HEK293T (cell line): Measurements from ENCODE around the gene INTS14.

Source experiments
- CTCF ChIA-PET: fragments of 350-600 bp; formaldehyde crosslinking; extraction: SDS; loops from one replicate; lab custom pipeline; 2021; ENCODE audit warnings: antibody characterized with exemption, inconsistent platforms; lab: Yijun Ruan, JAX
- POLR2A ChIA-PET: fragments of 350-600 bp; formaldehyde crosslinking; extraction: SDS; loops from one replicate; lab custom pipeline; 2020; ENCODE audit warnings: antibody characterized with exemption, inconsistent platforms; lab: Yijun Ruan, JAX
- DNase-seq: peaks from one replicate; pipeline ENCODE4 v3.0.0; 2012; ENCODE audit warnings: mixed read lengths; ENCODE audit errors: extremely low spot score
- ARNT ChIP-seq: fragments of 450-650 bp; IDR thresholded peaks from 2 replicates; pipeline ENCODE4 v1.6.1; 2017; ENCODE audit warnings: mild to moderate bottlenecking
- BHLHE40 ChIP-seq: fragments of 450-650 bp; IDR thresholded peaks from 2 replicates; pipeline ENCODE4 v1.6.1; 2016; ENCODE audit warnings: mild to moderate bottlenecking, moderate library complexity, borderline replicate concordance
- CTBP1 ChIP-seq: fragments of 450-650 bp; IDR thresholded peaks from 2 replicates; pipeline ENCODE4 v1.6.1; 2016; ENCODE audit warnings: borderline replicate concordance
- ELF4 ChIP-seq: fragments of 450-650 bp; IDR thresholded peaks from 2 replicates; pipeline ENCODE4 v1.6.1; 2017; ENCODE audit warnings: antibody characterized with exemption
- FOXA1 ChIP-seq: fragments of 450-650 bp; IDR thresholded peaks from 2 replicates; pipeline ENCODE4 v1.6.1; 2016; ENCODE audit warnings: mild to moderate bottlenecking
- FOXK2 ChIP-seq: fragments of 450-650 bp; IDR thresholded peaks from 2 replicates; pipeline ENCODE4 v1.6.1; 2016; ENCODE audit warnings: mild to moderate bottlenecking
- FOXM1 ChIP-seq: fragments of 450-650 bp; IDR thresholded peaks from 2 replicates; pipeline ENCODE4 v1.6.1; 2017; ENCODE audit warnings: mild to moderate bottlenecking, borderline replicate concordance
- HDGF ChIP-seq: fragments of 450-650 bp; IDR thresholded peaks from 2 replicates; pipeline ENCODE4 v1.6.1; 2017; ENCODE audit warnings: antibody characterized with exemption, borderline replicate concordance
- L3MBTL2 ChIP-seq: fragments of 450-650 bp; conservative IDR thresholded peaks from 2 replicates; pipeline ENCODE4 v1.6.1; 2016; ENCODE audit warnings: mild to moderate bottlenecking
- LEF1 ChIP-seq: fragments of 450-650 bp; IDR thresholded peaks from 2 replicates; pipeline ENCODE4 v1.6.1; 2017; ENCODE audit warnings: mild to moderate bottlenecking, borderline replicate concordance
- NFRKB ChIP-seq: fragments of 450-650 bp; IDR thresholded peaks from 2 replicates; pipeline ENCODE4 v1.6.1; 2016; ENCODE audit warnings: mild to moderate bottlenecking, moderate library complexity
- PKNOX1 ChIP-seq: fragments of 450-650 bp; IDR thresholded peaks from 2 replicates; pipeline ENCODE4 v1.6.1; 2016
- SP1 ChIP-seq: fragments of 450-650 bp; IDR thresholded peaks from 2 replicates; pipeline ENCODE4 v1.6.1; 2017
- SUZ12 ChIP-seq: fragments of 450-650 bp; IDR thresholded peaks from 2 replicates; pipeline ENCODE4 v1.6.1; 2016; ENCODE audit warnings: mild to moderate bottlenecking
- TARDBP ChIP-seq: fragments of 450-650 bp; IDR thresholded peaks from 2 replicates; pipeline ENCODE4 v1.6.1; 2016
- ZNF384 ChIP-seq: fragments of 450-650 bp; IDR thresholded peaks from 2 replicates; pipeline ENCODE4 v1.6.1; 2016

The INTS14 gene

GRCh38 chr15:65579762-65580161, 31.2 kb downstream of the INTS14 start:
- ChIA-PET CTCF (no interaction called here), POLR2A (interaction anchor here (0.6 to 1.5 kb wide), 2 partner anchors 31 to 49 kb away, joined by 4 to 6 read pairs; partner anchors contain the start of genes HACD3 and INTS14)
- no peak for DNase-seq
- no peak for TF ChIP-seq NFRKB
- no peak for TF ChIP-seq FOXM1
- TF ChIP-seq ARNT, result no peak
- TF ChIP-seq FOXA1, result no peak
- no peak for TF ChIP-seq ELF4
- no peak for TF ChIP-seq LEF1
- no peak for TF ChIP-seq BHLHE40

GRCh38 chr15:65578904-65579728, 31.8 kb downstream of the INTS14 start:
- ChIA-PET CTCF (no interaction called here), POLR2A (interaction anchor here (0.6 to 1.5 kb wide), 2 partner anchors 32 to 48 kb away, joined by 4 to 6 read pairs; partner anchors contain the start of genes HACD3 and INTS14)
- TF ChIP-seq HDGF (no peak), TARDBP (no peak), NFRKB (no peak), FOXA1 (no peak), ZNF384 (no peak), L3MBTL2 (no peak), LEF1 (no peak), SUZ12 (no peak)
- DNase-seq, result no peak

- DNase-seq, result no peak
- TF ChIP-seq BHLHE40 (no peak), CTBP1 (no peak), SP1 (no peak), TARDBP (no peak), ARNT (no peak), L3MBTL2 (no peak), FOXM1 (no peak), HDGF (no peak)
- CTCF ChIA-PET, result no interaction called here
- POLR2A ChIA-PET, result no interaction called here
Observed at GRCh38 chr15:65577129-65577996, 33.6 kb downstream of the INTS14 start.

DNA sequence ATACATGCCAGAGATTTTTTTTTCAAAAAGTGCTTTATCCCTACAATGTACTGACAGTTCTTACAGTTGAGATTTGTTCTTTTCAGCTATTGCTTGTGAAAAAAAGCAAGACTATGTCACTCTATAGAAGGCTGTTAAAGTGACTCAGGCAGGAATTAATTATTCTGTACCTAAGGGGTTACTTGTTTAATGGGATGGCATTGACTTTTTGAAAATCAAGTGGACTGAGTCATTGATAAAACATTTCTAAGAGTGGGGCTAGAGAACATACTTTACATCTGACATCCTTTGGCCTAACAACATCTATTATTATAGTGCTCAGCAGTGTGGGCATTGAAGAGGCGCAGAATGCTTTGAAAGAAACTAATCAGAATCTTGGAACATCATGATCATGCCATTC, 34.3 kb downstream of the INTS14 start:
- TF ChIP-seq ARNT (no peak), FOXM1 (no peak), FOXA1 (no peak), NFRKB (no peak), TARDBP (no peak), FOXK2 (no peak), LEF1 (no peak), SP1 (no peak), ZNF384 (no peak), SUZ12 (no peak), BHLHE40 (no peak), ELF4 (no peak), L3MBTL2 (no peak), HDGF (no peak), PKNOX1 (no peak), CTBP1 (no peak)
- no peak for DNase-seq
- POLR2A ChIA-PET, result no interaction called here
- CTCF ChIA-PET, result no interaction called here

DNA sequence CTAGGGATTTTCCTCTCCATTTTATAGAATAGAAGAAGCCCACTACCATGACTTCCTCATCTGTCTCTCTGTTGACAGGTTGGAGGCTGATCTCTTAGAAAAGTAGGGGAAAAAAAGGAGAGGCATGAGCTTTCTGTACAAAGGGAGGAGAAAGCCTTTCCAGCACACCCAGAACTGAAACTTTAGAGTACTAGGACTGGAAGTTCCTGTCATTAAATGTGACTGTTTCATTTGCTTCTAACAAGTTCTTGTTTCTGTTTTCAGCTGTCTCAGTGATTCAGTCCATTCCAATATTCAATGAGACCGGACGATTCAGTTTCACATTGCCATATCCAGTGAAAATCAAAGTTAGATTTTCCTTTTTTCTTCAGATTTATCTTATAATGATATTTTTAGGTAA, 39.0 kb downstream of the INTS14 start:
- TF ChIP-seq FOXA1, result no peak
- no peak for TF ChIP-seq FOXK2
- no peak for TF ChIP-seq FOXM1
- no peak for TF ChIP-seq L3MBTL2
- no peak for TF ChIP-seq ARNT
- no peak for TF ChIP-seq HDGF
- TF ChIP-seq ELF4, result no peak
- TF ChIP-seq LEF1, result no peak
- TF ChIP-seq SUZ12, result no peak
- no peak for TF ChIP-seq BHLHE40
- TF ChIP-seq PKNOX1, result no peak
- no peak for TF ChIP-seq CTBP1
- TF ChIP-seq ZNF384, result no peak
- TF ChIP-seq NFRKB, result no peak
- no peak for TF ChIP-seq SP1
- TF ChIP-seq TARDBP, result no peak
- DNase-seq, result no peak
- ChIA-PET POLR2A (no interaction called here), CTCF (interaction anchor here (0.8 kb wide), 1 partner anchor 167 kb away, joined by 6 read pairs; no protein-coding TSS in a partner anchor)

GRCh38 chr15:65569728-65570127, 41.2 kb downstream of the INTS14 start:
- TF ChIP-seq ARNT (no peak), FOXA1 (no peak), SUZ12 (no peak), L3MBTL2 (no peak), ELF4 (no peak), NFRKB (no peak), LEF1 (no peak), ZNF384 (no peak), BHLHE40 (no peak)
- DNase-seq, result no peak
- ChIA-PET CTCF (no interaction called here), POLR2A (no interaction called here)
